ENCODE measurements around the gene TFPI. TPM values are rescaled to one million over a fixed set of nuclear protein-coding genes. Genes with fewer than 3 reads are reported as not detected.

TFPI gene
- total and polyA plus RNA-seq, 8 donors: 7.5 to 118 (median 16.8) TPM

DNA sequence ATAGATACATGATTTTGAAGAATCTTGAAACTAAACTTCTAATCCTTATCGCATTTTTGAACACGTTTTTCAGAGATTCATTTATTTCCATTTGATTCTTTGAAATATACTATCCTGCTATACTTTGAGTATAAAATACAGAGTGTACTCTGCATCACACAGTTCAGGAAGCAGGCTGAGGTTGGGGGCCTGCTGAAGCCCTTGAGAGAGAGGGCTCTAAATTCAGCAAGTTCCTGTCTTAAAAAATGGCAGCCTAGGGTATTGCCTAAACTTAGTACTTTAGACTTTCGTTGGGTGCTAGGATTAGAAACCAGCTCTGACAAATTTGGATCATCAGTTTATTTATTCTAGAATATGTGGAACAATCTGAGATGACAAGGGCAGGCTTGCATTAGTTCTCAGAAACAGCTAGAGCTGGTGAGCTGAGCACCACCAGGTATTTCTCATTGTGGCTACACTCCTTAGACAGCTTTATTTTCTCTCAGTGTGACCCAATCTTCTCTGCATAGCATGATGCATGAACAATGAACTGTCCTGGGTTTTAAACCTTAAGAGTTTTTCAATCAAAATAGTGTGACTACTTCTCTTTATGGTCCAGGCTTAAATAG lies 49.1 kb downstream of the TFPI start:
- no peaks in the 10 kb centered on the region for H3K27me3 ChIP-seq
- DNase-seq: no peak
- no peaks in the 10 kb centered on the region for H3K36me3 ChIP-seq
- TF ChIP-seq, protein P1, sequence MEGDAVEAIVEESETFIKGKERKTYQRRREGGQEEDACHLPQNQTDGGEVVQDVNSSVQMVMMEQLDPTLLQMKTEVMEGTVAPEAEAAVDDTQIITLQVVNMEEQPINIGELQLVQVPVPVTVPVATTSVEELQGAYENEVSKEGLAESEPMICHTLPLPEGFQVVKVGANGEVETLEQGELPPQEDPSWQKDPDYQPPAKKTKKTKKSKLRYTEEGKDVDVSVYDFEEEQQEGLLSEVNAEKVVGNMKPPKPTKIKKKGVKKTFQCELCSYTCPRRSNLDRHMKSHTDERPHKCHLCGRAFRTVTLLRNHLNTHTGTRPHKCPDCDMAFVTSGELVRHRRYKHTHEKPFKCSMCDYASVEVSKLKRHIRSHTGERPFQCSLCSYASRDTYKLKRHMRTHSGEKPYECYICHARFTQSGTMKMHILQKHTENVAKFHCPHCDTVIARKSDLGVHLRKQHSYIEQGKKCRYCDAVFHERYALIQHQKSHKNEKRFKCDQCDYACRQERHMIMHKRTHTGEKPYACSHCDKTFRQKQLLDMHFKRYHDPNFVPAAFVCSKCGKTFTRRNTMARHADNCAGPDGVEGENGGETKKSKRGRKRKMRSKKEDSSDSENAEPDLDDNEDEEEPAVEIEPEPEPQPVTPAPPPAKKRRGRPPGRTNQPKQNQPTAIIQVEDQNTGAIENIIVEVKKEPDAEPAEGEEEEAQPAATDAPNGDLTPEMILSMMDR (IDR thresholded peaks at IDR 0.05): no peak
- no peak for TF ChIP-seq EP300 (IDR thresholded peaks at IDR 0.05)
- no peak for TF ChIP-seq POLR2AphosphoS5 (IDR thresholded peaks at IDR 0.05)
- TF ChIP-seq POLR2A (IDR thresholded peaks at IDR 0.05): no peak
- 38 to 70% (median 64%) methylated on average over 3 of the region's 3 CpGs for WGBS, 5 donors
- H3K4me3 ChIP-seq: no peak overlapping the region
- H3K27ac ChIP-seq: no peak overlapping the region
- H3K4me1 ChIP-seq: peaks cover 0 to 14% (median 6%) of the 10 kb centered on the region in 4 donors
- H3K9me3 ChIP-seq: peaks cover 0 to 4% (median 0%) of the 10 kb centered on the region in 4 donors
- intact Hi-C loops (cut with DNase I; ENCODE audit: low total_unique reads): loop anchor here (5.0 kb wide), 1 partner anchor 72 kb away; no protein-coding TSS in a partner anchor

DNA sequence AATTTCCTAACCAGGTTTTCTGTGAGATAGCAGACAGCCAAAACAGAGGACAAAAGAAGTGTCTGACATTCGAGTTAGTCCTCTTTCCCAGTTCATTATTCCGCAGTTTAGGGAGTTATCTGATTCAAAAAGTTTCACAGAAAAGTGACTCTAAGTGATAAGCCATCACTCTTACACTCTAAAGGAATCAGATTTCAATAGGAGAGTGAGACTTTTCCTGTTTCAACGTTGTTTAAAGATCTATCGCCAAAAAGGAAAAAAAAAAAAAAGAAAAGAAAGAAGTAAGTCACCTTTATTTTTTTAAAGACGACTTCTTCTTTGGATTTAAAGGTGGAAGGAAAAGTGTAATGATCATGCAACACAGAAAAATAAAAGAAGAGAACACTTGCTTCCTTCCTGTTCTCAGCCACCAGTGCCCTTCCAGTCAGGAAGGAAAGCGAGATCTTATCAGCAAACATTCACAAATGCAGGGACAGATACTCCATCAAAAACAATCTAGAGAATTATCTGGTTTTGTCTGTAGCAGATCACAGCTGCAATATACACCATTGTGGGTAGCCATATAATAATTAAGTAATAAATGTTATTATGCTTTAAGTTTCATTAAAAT lies 49.8 kb downstream of the TFPI start:
- Histone ChIP-seq H3K4me3 (no peak overlapping the region), H3K27ac (no peak overlapping the region), H3K36me3 (no peaks in the 10 kb centered on the region), H3K4me1 (peaks cover 0 to 18% (median 6%) of the 10 kb centered on the region in 4 donors), H3K27me3 (no peaks in the 10 kb centered on the region), H3K9me3 (peaks cover 0 to 4% (median 0%) of the 10 kb centered on the region in 4 donors)
- DNase-seq: no peak
- TF ChIP-seq POLR2AphosphoS5 (IDR thresholded peaks at IDR 0.05) (no peak), EP300 (IDR thresholded peaks at IDR 0.05) (no peak), POLR2A (IDR thresholded peaks at IDR 0.05) (no peak)
- TF ChIP-seq, protein P1 (IDR thresholded peaks at IDR 0.05): no peak
- WGBS, 5 donors: 8 to 26% (median 16%) methylated on average over 6 of the region's 6 CpGs
- intact Hi-C loops (cut with DNase I; ENCODE audit: low total_unique reads): no loop called here

DNA sequence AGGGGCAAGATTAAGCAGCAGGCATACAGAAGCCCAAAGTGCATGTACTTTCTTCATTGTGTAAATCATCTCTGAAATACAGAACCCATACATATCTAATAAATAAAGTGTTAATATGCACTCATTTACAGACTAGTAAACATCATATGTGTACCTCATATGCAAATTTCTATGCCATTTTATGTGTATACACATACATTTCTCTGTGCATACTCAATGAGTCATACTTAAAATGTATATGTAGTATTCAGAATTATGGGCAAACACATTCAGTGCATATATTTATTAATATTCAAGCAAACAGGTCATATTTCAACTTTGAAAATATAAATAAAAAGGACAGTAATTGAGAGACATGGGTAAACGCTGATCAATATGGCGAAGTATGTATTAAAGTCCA lies 50.5 kb downstream of the TFPI start:
- WGBS, 5 donors: 66 to 95% (median 72%) methylated on average over 2 of the region's 2 CpGs
- H3K27ac ChIP-seq: no peak overlapping the region
- intact Hi-C loops (cut with DNase I; ENCODE audit: low total_unique reads): no loop called here

DNA sequence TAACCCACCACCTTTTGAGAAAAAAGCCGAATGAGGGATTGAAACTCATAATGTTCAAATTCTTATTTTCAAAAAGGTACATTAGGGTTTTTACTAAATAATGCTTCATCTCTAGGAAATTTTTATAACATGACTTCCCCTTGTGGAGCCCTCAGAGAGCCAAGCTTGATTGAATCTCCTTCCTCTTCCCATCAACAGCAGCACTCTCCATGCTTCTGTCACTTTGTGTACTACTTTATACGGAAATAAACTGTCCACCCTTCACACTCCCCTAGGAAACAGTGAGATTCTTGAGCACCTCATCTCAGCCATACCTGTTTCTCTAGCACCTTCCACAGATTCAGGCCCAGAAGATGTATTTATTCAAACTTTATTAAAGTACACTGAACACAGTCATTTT lies 51.8 kb downstream of the TFPI start:
- DNase-seq: no peak
- intact Hi-C loops (cut with DNase I; ENCODE audit: low total_unique reads): no loop called here
- Histone ChIP-seq H3K36me3 (no peaks in the 10 kb centered on the region), H3K4me1 (peaks cover 0 to 18% (median 6%) of the 10 kb centered on the region in 4 donors), H3K9me3 (no peaks in the 10 kb centered on the region), H3K27ac (no peak overlapping the region), H3K4me3 (no peak overlapping the region), H3K27me3 (no peaks in the 10 kb centered on the region)
- TF ChIP-seq POLR2AphosphoS5 (IDR thresholded peaks at IDR 0.05) (no peak), EP300 (IDR thresholded peaks at IDR 0.05) (no peak)
- TF ChIP-seq, protein P1 (IDR thresholded peaks at IDR 0.05): no peak
- WGBS, 5 donors: 64 to 90% (median 82%) methylated on average over 2 of the region's 2 CpGs

More for the DNA sequence above, 50.5 kb downstream of the TFPI start:
- Histone ChIP-seq H3K27me3 (no peaks in the 10 kb centered on the region), H3K4me3 (no peak overlapping the region), H3K4me1 (peaks cover 0 to 18% (median 6%) of the 10 kb centered on the region in 4 donors), H3K36me3 (no peaks in the 10 kb centered on the region), H3K9me3 (peaks cover 0 to 4% (median 0%) of the 10 kb centered on the region in 4 donors)
- DNase-seq: no peak
- no peak for TF ChIP-seq POLR2AphosphoS5 (IDR thresholded peaks at IDR 0.05)
- TF ChIP-seq EP300 (IDR thresholded peaks at IDR 0.05): no peak
- TF ChIP-seq, protein P1 (IDR thresholded peaks at IDR 0.05): no peak
- no peak for TF ChIP-seq POLR2A (IDR thresholded peaks at IDR 0.05)
